ENCODE data around the gene ZFP2.
"Not testable (repeated sequence)": the region's sequence is repeated elsewhere in the genome, so short reads cannot be mapped to it uniquely, and the experiment has no call there.

The ZFP2 gene

GRCh38 chr5:178866946-178867345 is 28.8 kb upstream of the ZFP2 start:
- no peak overlapping the region for H3K4me3 ChIP-seq (ENCODE audit: low read depth, low read length)
- TF ChIP-seq CTCF (IDR thresholded peaks at IDR 0.05; ENCODE audit: low read depth, low read length) = no peak

- no peak overlapping the region for H3K4me3 ChIP-seq (ENCODE audit: low read depth, low read length)
- no peak for TF ChIP-seq CTCF (IDR thresholded peaks at IDR 0.05; ENCODE audit: low read depth, low read length)
Observed at GRCh38 chr5:178869577-178869976, 26.1 kb upstream of the ZFP2 start.

DNA sequence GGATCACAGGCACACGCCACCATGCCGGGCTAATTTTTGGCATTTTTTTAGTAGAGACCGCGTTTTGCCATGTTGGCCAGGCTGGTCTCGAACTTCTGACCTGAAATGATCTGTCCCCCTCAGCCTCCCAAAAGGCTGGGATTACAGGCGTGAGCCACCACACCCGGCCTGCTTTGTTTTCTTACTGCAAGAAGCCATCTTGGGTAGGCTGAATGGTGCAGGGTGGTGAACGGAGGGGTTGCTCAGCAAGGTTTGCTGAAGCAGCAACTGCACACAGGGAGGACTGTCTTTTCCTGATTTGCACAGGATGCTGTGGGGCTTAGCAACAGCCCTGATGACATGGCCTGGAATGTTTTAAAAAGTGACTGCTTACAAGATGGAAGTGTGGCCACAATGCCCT is 25.3 kb upstream of the ZFP2 start:
- TF ChIP-seq CTCF (IDR thresholded peaks at IDR 0.05; ENCODE audit: low read depth, low read length) = no peak
- H3K4me3 ChIP-seq (ENCODE audit: low read depth, low read length) = no peak overlapping the region

GRCh38 chr5:178872302-178872701 is 23.4 kb upstream of the ZFP2 start:
- TF ChIP-seq CTCF (IDR thresholded peaks at IDR 0.05; ENCODE audit: low read depth, low read length) = no peak

DNA sequence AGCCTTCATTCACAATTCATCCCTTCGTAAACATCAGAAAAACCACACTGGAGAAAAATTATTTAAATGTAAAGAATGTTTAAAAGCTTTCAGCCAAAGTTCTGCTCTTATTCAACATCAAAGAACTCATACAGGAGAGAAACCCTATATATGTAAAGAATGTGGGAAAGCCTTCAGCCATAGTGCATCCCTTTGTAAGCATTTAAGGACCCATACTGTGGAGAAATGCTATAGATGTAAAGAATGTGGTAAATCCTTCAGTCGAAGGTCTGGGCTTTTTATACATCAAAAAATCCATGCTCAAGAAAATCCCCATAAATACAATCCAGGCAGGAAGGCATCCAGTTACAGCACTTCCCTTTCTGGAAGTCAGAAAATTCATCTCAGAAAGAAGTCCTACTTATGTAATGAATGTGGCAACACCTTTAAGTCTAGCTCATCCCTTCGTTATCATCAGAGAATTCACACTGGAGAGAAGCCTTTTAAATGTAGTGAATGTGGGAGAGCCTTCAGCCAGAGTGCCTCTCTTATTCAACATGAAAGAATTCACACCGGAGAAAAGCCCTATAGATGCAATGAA is 12.5 kb upstream of the ZFP2 start:
- H3K4me3 ChIP-seq (ENCODE audit: low read depth, low read length) = not testable (repeated sequence)

More at GRCh38 chr5:178872302-178872701, 23.4 kb upstream of the ZFP2 start:
- no peak overlapping the region for H3K4me3 ChIP-seq (ENCODE audit: low read depth, low read length)

GRCh38 chr5:178883815-178884430 is 11.8 kb upstream of the ZFP2 start:
- H3K4me3 ChIP-seq (ENCODE audit: low read depth, low read length) = no peak overlapping the region
- TF ChIP-seq CTCF (IDR thresholded peaks at IDR 0.05; ENCODE audit: low read depth, low read length) = no peak

- TF ChIP-seq CTCF (IDR thresholded peaks at IDR 0.05; ENCODE audit: low read depth, low read length) = no peak
- H3K4me3 ChIP-seq (ENCODE audit: low read depth, low read length) = no peak overlapping the region
Observed at GRCh38 chr5:178899289-178899688, 3.6 kb downstream of the ZFP2 start.

GRCh38 chr5:178902849-178903248 is 7.1 kb downstream of the ZFP2 start:
- H3K4me3 ChIP-seq (ENCODE audit: low read depth, low read length) = no peak overlapping the region
- no peak for TF ChIP-seq CTCF (IDR thresholded peaks at IDR 0.05; ENCODE audit: low read depth, low read length)

Data from WI38 (cell line).